ENCODE results near the gene GAL3ST3. TPM values are rescaled to one million over a fixed set of nuclear protein-coding genes. Genes with fewer than 3 reads are reported as not detected.
"Not testable (repeated sequence)": the region's sequence is repeated elsewhere in the genome, so short reads cannot be mapped to it uniquely, and the experiment has no call there.

Gene GAL3ST3
- total RNA-seq: not detected in 2 replicates

DNA sequence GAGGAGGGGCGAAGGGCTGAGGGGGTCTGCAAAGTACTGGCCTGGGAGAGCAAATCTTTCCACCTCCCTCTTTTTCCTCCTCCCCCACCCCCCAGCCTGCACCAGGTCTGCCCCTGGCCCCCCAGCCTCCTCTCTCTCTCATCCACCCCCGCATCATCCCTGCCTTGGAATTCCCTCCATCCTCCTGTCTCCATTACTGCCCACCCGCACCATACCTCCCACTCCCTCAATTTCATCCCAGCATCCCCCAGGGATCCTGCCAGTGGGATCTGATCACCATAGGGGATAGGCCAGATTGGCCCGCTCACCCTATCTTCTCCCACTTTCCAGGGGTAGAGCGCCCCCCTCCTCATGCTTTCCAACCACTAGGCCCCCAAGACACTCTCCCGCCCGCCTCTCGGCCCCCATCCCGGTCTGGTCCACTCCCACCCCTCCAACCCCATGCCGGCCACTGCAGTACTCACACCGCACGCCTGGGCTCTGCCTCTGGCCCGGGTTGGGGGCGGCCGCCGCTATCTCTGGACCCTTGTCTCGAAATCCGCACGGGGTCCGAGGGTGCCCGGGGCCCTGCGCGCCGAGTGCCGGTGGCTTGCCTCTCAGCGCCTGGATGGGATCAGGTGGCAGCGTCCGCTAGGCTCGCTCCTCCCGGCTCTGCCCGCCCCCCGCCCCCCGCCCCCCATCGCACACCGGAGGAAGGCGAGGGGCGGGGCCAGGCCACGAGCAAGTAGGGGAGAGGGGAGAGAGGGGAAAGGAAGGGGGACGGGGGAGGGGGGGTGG, at the start of gene GAL3ST3:
Gene GAL3ST3, minus strand, starts transcription at position 615 of the 777 bp plus-strand sequence. CDS start 3,746 bp downstream, outside the sequence.
- FAIRE-seq (no peak), DNase-seq (ENCODE audit: low read depth) (no peak)
- no peak for TF ChIP-seq CTCF (IDR thresholded peaks at IDR 0.05; ENCODE audit: insufficient read depth, low read length, severe bottlenecking)
- H3K4me3 ChIP-seq (ENCODE audit: low read depth, low read length): no peak within 1 kb of the TSS
- H3K27me3 ChIP-seq (ENCODE audit: control insufficient read depth, insufficient read depth, low read length): peaks cover 4% of the 10 kb centered on the region
- no peaks in the 10 kb centered on the region for H3K36me3 ChIP-seq (ENCODE audit: control insufficient read depth, insufficient read depth, low read length)

DNA sequence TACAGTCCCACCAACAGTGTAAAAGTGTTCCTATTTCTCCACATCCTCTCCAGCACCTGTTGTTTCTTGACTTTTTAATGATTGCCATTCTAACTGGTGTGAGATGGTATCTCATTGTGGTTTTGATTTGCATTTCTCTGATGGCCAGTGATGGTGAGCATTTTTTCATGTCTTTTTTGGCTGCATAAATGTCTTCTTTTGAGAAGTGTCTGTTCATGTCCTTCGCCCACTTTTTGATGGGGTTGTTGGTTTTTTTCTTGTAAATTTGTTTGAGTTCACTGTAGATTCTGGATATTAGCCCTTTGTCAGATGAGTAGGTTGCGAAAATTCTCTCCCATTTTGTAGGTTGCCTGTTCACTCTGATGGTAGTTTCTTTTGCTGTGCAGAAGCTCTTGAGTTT, 43.2 kb upstream of the GAL3ST3 start:
- H3K4me3 ChIP-seq (ENCODE audit: low read depth, low read length); H3K27me3 ChIP-seq (ENCODE audit: control insufficient read depth, insufficient read depth, low read length); H3K36me3 ChIP-seq (ENCODE audit: control insufficient read depth, insufficient read depth, low read length); DNase-seq (ENCODE audit: low read depth); FAIRE-seq: not testable (repeated sequence)

- no peak for DNase-seq (ENCODE audit: low read depth)
- H3K4me3 ChIP-seq (ENCODE audit: low read depth, low read length): no peak overlapping the region
- H3K36me3 ChIP-seq (ENCODE audit: control insufficient read depth, insufficient read depth, low read length): no peaks in the 10 kb centered on the region
- H3K27me3 ChIP-seq (ENCODE audit: control insufficient read depth, insufficient read depth, low read length): no peaks in the 10 kb centered on the region
- FAIRE-seq: no peak
- TF ChIP-seq CTCF (IDR thresholded peaks at IDR 0.05; ENCODE audit: insufficient read depth, low read length, severe bottlenecking): no peak
Observed at GRCh38 chr11:66090288-66090687, 41.3 kb upstream of the GAL3ST3 start.

- Histone ChIP-seq H3K4me3 (ENCODE audit: low read depth, low read length) (no peak overlapping the region), H3K27me3 (ENCODE audit: control insufficient read depth, insufficient read depth, low read length) (no peaks in the 10 kb centered on the region), H3K36me3 (ENCODE audit: control insufficient read depth, insufficient read depth, low read length) (no peaks in the 10 kb centered on the region)
- FAIRE-seq: no peak
- TF ChIP-seq CTCF (IDR thresholded peaks at IDR 0.05; ENCODE audit: insufficient read depth, low read length, severe bottlenecking): no peak
- no peak for DNase-seq (ENCODE audit: low read depth)
Observed at GRCh38 chr11:66089067-66089466, 40.1 kb upstream of the GAL3ST3 start.

GRCh38 chr11:66087148-66087908, 38.4 kb upstream of the GAL3ST3 start:
- Histone ChIP-seq H3K4me3 (ENCODE audit: low read depth, low read length) (no peak overlapping the region), H3K36me3 (ENCODE audit: control insufficient read depth, insufficient read depth, low read length) (no peaks in the 10 kb centered on the region), H3K27me3 (ENCODE audit: control insufficient read depth, insufficient read depth, low read length) (no peaks in the 10 kb centered on the region)
- DNase-seq (ENCODE audit: low read depth): no peak
- no peak for FAIRE-seq
- TF ChIP-seq CTCF (IDR thresholded peaks at IDR 0.05; ENCODE audit: insufficient read depth, low read length, severe bottlenecking): no peak

DNA sequence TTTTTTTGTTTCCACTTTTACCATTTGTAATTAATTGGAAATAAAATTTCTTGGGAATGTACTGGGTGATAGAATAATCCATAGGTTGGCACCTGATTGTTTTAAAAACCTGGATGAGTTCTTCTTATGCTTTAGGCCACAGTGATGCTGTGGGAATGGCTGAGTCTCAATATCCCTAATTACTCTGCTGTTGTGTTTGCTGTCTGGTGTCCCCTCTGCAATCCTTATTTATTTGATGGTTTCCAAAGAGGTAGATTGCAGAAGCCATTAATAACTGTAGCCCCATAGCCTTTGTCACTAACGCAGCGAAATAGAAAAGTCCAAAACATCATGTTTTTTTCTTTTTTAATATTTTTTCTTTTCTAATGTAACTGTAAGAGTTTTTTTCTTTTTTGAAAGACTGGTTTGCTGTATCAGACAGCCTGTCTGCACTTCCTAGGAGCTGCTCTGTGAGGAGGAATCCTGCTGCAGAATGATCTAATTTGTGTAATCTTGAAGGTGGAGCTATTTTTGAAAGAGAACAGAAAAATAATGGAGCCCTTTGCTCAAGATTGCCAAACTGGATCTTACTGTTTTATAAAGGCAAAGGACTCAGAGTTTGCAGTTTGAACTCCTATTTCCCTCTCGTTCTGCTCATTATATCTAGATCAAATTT, 36.0 kb upstream of the GAL3ST3 start:
- FAIRE-seq: no peak
- H3K27me3 ChIP-seq (ENCODE audit: control insufficient read depth, insufficient read depth, low read length): no peaks in the 10 kb centered on the region
- TF ChIP-seq CTCF (IDR thresholded peaks at IDR 0.05; ENCODE audit: insufficient read depth, low read length, severe bottlenecking): no peak

More for the DNA sequence above, 36.0 kb upstream of the GAL3ST3 start:
- Histone ChIP-seq H3K36me3 (ENCODE audit: control insufficient read depth, insufficient read depth, low read length) (no peaks in the 10 kb centered on the region), H3K4me3 (ENCODE audit: low read depth, low read length) (no peak overlapping the region)
- no peak for DNase-seq (ENCODE audit: low read depth)
